ENCODE measurements around the gene CFAP210. TPM values are rescaled to one million over a fixed set of nuclear protein-coding genes. Genes with fewer than 3 reads are reported as not detected.

Gene CFAP210
- total RNA-seq, 4 donors from 2014 or later: not detected

- TF ChIP-seq, protein P1, sequence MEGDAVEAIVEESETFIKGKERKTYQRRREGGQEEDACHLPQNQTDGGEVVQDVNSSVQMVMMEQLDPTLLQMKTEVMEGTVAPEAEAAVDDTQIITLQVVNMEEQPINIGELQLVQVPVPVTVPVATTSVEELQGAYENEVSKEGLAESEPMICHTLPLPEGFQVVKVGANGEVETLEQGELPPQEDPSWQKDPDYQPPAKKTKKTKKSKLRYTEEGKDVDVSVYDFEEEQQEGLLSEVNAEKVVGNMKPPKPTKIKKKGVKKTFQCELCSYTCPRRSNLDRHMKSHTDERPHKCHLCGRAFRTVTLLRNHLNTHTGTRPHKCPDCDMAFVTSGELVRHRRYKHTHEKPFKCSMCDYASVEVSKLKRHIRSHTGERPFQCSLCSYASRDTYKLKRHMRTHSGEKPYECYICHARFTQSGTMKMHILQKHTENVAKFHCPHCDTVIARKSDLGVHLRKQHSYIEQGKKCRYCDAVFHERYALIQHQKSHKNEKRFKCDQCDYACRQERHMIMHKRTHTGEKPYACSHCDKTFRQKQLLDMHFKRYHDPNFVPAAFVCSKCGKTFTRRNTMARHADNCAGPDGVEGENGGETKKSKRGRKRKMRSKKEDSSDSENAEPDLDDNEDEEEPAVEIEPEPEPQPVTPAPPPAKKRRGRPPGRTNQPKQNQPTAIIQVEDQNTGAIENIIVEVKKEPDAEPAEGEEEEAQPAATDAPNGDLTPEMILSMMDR (IDR thresholded peaks at IDR 0.05): no peak
- no peak for TF ChIP-seq POLR2A (IDR thresholded peaks at IDR 0.05)
- intact Hi-C loops (cut with DNase I; ENCODE audit: low total_unique reads): no loop called here
- WGBS, 2 donors: 93 to 94% methylated on average over 4 of the region's 4 CpGs
- no peak overlapping the region for H3K4me3 ChIP-seq (ENCODE audit: low read depth, poor library complexity, severe bottlenecking)
- no peak for DNase-seq (ENCODE audit: low spot score in 2 of 2)
Measured at GRCh38 chr2:169735623-169736022, 41.4 kb upstream of the CFAP210 start.

DNA sequence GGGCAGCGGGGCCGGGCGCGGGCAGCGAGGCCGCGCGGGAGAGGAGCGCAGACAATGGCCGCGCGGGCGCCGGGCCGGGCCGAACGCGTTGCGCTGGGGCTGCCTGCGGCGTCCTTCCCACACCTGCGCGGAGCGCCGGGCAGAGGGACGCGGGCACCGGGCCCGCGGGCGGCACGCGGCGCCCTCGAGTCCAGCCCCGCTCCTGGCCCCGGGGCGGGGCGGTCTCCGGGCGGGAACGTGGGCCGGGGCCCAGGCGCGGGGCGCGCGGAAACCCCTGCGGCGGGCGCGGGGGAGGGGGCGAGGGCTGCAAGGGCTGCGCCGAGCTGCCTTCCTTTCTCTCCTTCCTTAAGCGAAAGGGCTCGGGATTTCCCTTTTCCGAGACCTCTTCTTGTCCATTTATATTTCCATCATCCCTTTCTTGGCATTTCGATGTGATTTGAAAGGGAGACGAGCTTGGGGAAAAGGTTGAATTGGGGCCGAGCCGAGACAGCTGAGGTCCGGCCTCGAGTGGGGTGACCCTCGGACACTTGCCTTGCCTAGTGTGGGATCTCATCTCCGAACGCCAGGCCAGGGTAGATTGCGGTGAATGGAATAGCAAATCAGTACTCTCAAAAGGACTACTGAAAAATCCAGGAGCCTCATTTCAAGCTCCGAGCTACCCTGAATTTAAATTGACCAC lies 40.1 kb upstream of the CFAP210 start:
- no peak for TF ChIP-seq POLR2A (IDR thresholded peaks at IDR 0.05)
- TF ChIP-seq, protein P1 (IDR thresholded peaks at IDR 0.05): no peak
- peak overlapping the region; percentile 61 for H3K4me3 ChIP-seq (ENCODE audit: low read depth, poor library complexity, severe bottlenecking)
- intact Hi-C loops (cut with DNase I; ENCODE audit: low total_unique reads): no loop called here
- no peak for DNase-seq (ENCODE audit: low spot score in 2 of 2)
- 4% methylated on average over 32 to 34 of the region's 69 CpGs for WGBS, 2 donors

- DNase-seq (ENCODE audit: low spot score in 2 of 2): no peak
- intact Hi-C loops (cut with DNase I; ENCODE audit: low total_unique reads): no loop called here
- TF ChIP-seq POLR2A (IDR thresholded peaks at IDR 0.05): no peak
- TF ChIP-seq, protein P1 (IDR thresholded peaks at IDR 0.05): no peak
- whole genome bisulfite sequencing, 2 donors: 53 to 54% methylated on average over 13 of the region's 13 CpGs
- no peak overlapping the region for H3K4me3 ChIP-seq (ENCODE audit: low read depth, poor library complexity, severe bottlenecking)
Measured at GRCh38 chr2:169732583-169733358, 38.6 kb upstream of the CFAP210 start.

DNA sequence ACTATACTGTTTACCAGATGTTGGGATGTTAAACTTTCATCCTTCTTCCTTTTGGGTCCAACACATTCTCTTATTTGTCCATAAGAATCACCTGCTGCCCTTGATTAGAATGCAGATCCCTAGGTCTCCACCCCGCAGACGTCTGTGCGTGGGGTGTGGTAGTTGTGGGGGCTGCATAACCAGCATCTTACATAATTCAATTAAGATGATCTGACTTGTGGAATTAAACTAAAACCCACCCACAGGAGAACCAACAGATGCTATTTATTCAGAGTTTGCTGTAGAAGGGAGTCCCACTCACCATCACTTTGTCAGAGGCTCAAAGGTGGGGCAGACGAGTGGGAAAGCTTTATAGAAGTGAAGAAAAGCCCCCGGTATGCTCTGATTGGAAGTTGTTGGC lies 37.9 kb upstream of the CFAP210 start:
- WGBS, 2 donors: 57 to 70% methylated on average over 5 of the region's 5 CpGs
- intact Hi-C loops (cut with DNase I; ENCODE audit: low total_unique reads): no loop called here
- no peak overlapping the region for H3K4me3 ChIP-seq (ENCODE audit: low read depth, poor library complexity, severe bottlenecking)
- DNase-seq (ENCODE audit: low spot score in 2 of 2): no peak
- TF ChIP-seq, protein P1 (IDR thresholded peaks at IDR 0.05): no peak
- no peak for TF ChIP-seq POLR2A (IDR thresholded peaks at IDR 0.05)

GRCh38 chr2:169729274-169729605 lies 35.0 kb upstream of the CFAP210 start:
- intact Hi-C loops (cut with DNase I; ENCODE audit: low total_unique reads): no loop called here
- no peak overlapping the region for H3K4me3 ChIP-seq (ENCODE audit: low read depth, poor library complexity, severe bottlenecking)
- no peak for DNase-seq (ENCODE audit: low spot score in 2 of 2)
- WGBS, 2 donors: 94 to 100% methylated on average over 1 of the region's 1 CpG
- TF ChIP-seq, protein P1 (IDR thresholded peaks at IDR 0.05): no peak
- no peak for TF ChIP-seq POLR2A (IDR thresholded peaks at IDR 0.05)
